AG10803 (cell line): Measurements from ENCODE around the gene PDILT.
"Not testable (repeated sequence)": the region's sequence is repeated elsewhere in the genome, so short reads cannot be mapped to it uniquely, and the experiment has no call there.

Experiments
- DNase-seq: peaks from one replicate; pipeline ENCODE4 v3.0.0; 2010; ENCODE audit warnings: low read depth
- H3K4me3 ChIP-seq: 2 replicates; pipeline ENCODE4 v1.5.1; 2011; ENCODE audit warnings: mild to moderate bottlenecking, low read length, control low read depth
- CTCF ChIP-seq: conservative IDR thresholded peaks from 2 replicates; pipeline ENCODE4 v1.5.1; 2011; ENCODE audit warnings: mild to moderate bottlenecking, low read length, control low read depth, inconsistent platforms

PDILT gene

GRCh38 chr16:20424129-20424866 is 19.8 kb upstream of the PDILT start:
- DNase-seq: no peak
- no peak overlapping the region for H3K4me3 ChIP-seq
- TF ChIP-seq CTCF: no peak

- not testable (repeated sequence) for DNase-seq, H3K4me3 ChIP-seq
Observed at GRCh38 chr16:20423772-20424128, 19.2 kb upstream of the PDILT start.

- not testable (repeated sequence) for DNase-seq, H3K4me3 ChIP-seq
Observed at GRCh38 chr16:20421748-20422147, 17.2 kb upstream of the PDILT start.

- not testable (repeated sequence) for H3K4me3 ChIP-seq, DNase-seq
Observed at GRCh38 chr16:20419093-20419492, 14.6 kb upstream of the PDILT start.

- DNase-seq: no peak
- H3K4me3 ChIP-seq: no peak overlapping the region
- TF ChIP-seq CTCF: no peak
Observed at GRCh38 chr16:20415541-20415940, 11.0 kb upstream of the PDILT start.

- TF ChIP-seq CTCF: no peak
- DNase-seq: no peak
- H3K4me3 ChIP-seq: no peak overlapping the region
Observed at GRCh38 chr16:20411055-20411454, 6.5 kb upstream of the PDILT start.

GRCh38 chr16:20410121-20410723 is 5.7 kb upstream of the PDILT start:
- TF ChIP-seq CTCF: no peak

GRCh38 chr16:20409398-20410120 is 5.0 kb upstream of the PDILT start, which contains the start of gene ACSM5:
TSS of gene ACSM5 (plus strand) at chr16:20409534. CDS start at chr16:20411485, 1,951 bp downstream.
- TF ChIP-seq CTCF: no peak
- H3K4me3 ChIP-seq: no peak within 1 kb of the TSS
- DNase-seq: no peak

More at GRCh38 chr16:20410121-20410723, 5.7 kb upstream of the PDILT start:
- H3K4me3 ChIP-seq: no peak overlapping the region
- no peak for DNase-seq
